ENCODE measurements around the gene CFAP299. TPM values are rescaled to one million over a fixed set of nuclear protein-coding genes. Genes with fewer than 3 reads are reported as not detected.
A peak's percentile ranks its signal among the peaks of the same experiment; 100 is the strongest.
"Not testable (repeated sequence)": the region's sequence is repeated elsewhere in the genome, so short reads cannot be mapped to it uniquely, and the experiment has no call there.

The CFAP299 gene
- total RNA-seq, 1 donor = 12.7 TPM

GRCh38 chr4:80309294-80310004, 26.1 kb upstream of the CFAP299 start:
- H3K4me3 ChIP-seq (ENCODE audit: low read depth, low read length) = peak overlapping the region; percentile 19
- no peak for TF ChIP-seq CTCF (IDR thresholded peaks at IDR 0.05; ENCODE audit: insufficient read depth, low read length)
- peak; percentile 95 for DNase-seq (ENCODE audit: low read depth)

GRCh38 chr4:80311130-80311529, 24.4 kb upstream of the CFAP299 start:
- DNase-seq (ENCODE audit: low read depth) = no peak
- H3K4me3 ChIP-seq (ENCODE audit: low read depth, low read length) = no peak overlapping the region

GRCh38 chr4:80312124-80312523, 23.4 kb upstream of the CFAP299 start:
- DNase-seq (ENCODE audit: low read depth) = no peak
- no peak overlapping the region for H3K4me3 ChIP-seq (ENCODE audit: low read depth, low read length)
- TF ChIP-seq CTCF (IDR thresholded peaks at IDR 0.05; ENCODE audit: insufficient read depth, low read length) = no peak

More at GRCh38 chr4:80311130-80311529, 24.4 kb upstream of the CFAP299 start:
- TF ChIP-seq CTCF (IDR thresholded peaks at IDR 0.05; ENCODE audit: insufficient read depth, low read length) = no peak

GRCh38 chr4:80313627-80314026, 21.9 kb upstream of the CFAP299 start:
- DNase-seq (ENCODE audit: low read depth) = no peak
- no peak overlapping the region for H3K4me3 ChIP-seq (ENCODE audit: low read depth, low read length)
- no peak for TF ChIP-seq CTCF (IDR thresholded peaks at IDR 0.05; ENCODE audit: insufficient read depth, low read length)

- DNase-seq (ENCODE audit: low read depth); H3K4me3 ChIP-seq (ENCODE audit: low read depth, low read length): not testable (repeated sequence)
These were observed 19.7 kb upstream of the CFAP299 start for GRCh38 chr4:80315848-80316247.

GRCh38 chr4:80321341-80321740, 14.2 kb upstream of the CFAP299 start:
- H3K4me3 ChIP-seq (ENCODE audit: low read depth, low read length) = no peak overlapping the region
- TF ChIP-seq CTCF (IDR thresholded peaks at IDR 0.05; ENCODE audit: insufficient read depth, low read length) = no peak
- no peak for DNase-seq (ENCODE audit: low read depth)

GRCh38 chr4:80321776-80322175, 13.8 kb upstream of the CFAP299 start:
- TF ChIP-seq CTCF (IDR thresholded peaks at IDR 0.05; ENCODE audit: insufficient read depth, low read length) = peak; percentile 15
- no peak overlapping the region for H3K4me3 ChIP-seq (ENCODE audit: low read depth, low read length)
- no peak for DNase-seq (ENCODE audit: low read depth)
